Right cardiac atrium (tissue), 5 donors: ENCODE data around the gene CCDC85A. TPM values are rescaled to one million over a fixed set of nuclear protein-coding genes. Genes with fewer than 3 reads are reported as not detected.

Experiments used
- ATAC-seq, 2 donors: fragments of 200-7000 bp; cut with Tn5 transposase; one replicate each; pipeline versions ENCODE4 v1.8.0 to v1.9.1; 2020; ENCODE audit warnings: moderate library complexity in 2 of 2, mild to moderate bottlenecking in 1 of 2
- DNase-seq, 3 donors: peaks; one replicate each; pipeline ENCODE4 v3.0.0-alpha.2; 2020
- H3K27ac ChIP-seq: one replicate; pipeline ENCODE4 v1.5.1; 2013; ENCODE audit warnings: mild to moderate bottlenecking, low read length, control low read depth, moderate library complexity
- H3K27me3 ChIP-seq: one replicate; pipeline ENCODE4 v1.6.1; 2013; ENCODE audit not compliant: control insufficient read depth, insufficient read depth
- H3K4me1 ChIP-seq: one replicate; pipeline ENCODE4 v1.6.1; 2013; ENCODE audit warnings: low read length; ENCODE audit not compliant: control insufficient read depth, insufficient read depth
- H3K4me3 ChIP-seq: one replicate; pipeline ENCODE4 v1.5.1; 2013; ENCODE audit warnings: low read length, control low read depth
- H3K9me3 ChIP-seq: one replicate; pipeline ENCODE4 v1.6.1; 2013; ENCODE audit warnings: low read length; ENCODE audit not compliant: control insufficient read depth
- WGBS: extraction: QIAGEN DNeasy Blood & Tissue Kit; methylation state at CpG from one replicate; pipeline ENCODE4 v1.1.7; 2013; 5-methylcytosine and 5-hydroxymethylcytosine counted together
- intact Hi-C, 4 donors: fragments of 100-400 bp; cut with DNase I; formaldehyde crosslinking; loops; one replicate each; pipeline versions ENCODE4 v1.11.0 to v1.14.0; 2022 to 2023
- polyA plus RNA-seq: library from polyadenylated mRNA; stranded (reverse); fragments of 200-250 nt; gene quantifications from one replicate; pipeline ENCODE4 v1.2.3, GENCODE V29; 2013
- total RNA-seq, 4 donors: library from RNA; stranded (reverse); fragmentation: NEBNext Ultra II Directional; extraction: Animal tissue kit (Norgen Biotek cat#: 25700); gene quantifications; one replicate each; pipeline ENCODE4 v1.2.1, GENCODE V29; 2021
- donor health status: healthy with polysubstance abuse.
- donor health status: DM: no; HTN: yes; CAD: no.
- donor health status: DM: no; HTN: no; CAD: no.
- donor health status: DM: no; HTN: yes; CAD: no; lungs with severe emphysema.
- donor health status: DM: yes; HTN: yes; CAD: no.

The CCDC85A gene
- total and polyA plus RNA-seq, 5 donors, result 1.1 to 3.4 (median 1.9) TPM

DNA sequence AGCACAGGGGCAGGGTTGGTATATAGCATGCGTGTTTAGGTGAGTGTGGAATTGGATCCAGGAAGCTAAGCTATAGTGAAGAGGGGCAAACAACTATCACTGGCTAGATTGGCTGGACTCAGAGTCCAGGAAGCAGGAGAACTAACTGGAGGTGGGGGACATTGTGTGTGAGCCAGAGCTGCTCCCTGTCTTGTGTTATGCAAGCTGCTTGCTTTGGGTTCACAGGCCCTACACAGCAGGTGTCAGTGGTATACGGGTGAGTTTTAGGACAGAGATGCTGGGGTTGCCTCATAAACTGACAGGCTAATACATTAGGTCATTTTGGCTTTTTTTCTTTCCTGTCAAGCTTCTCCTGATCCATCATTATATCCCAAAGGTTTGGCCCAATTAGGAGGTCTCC lies 87.5 kb downstream of the CCDC85A start:
- H3K4me1 ChIP-seq, result no peaks in the 10 kb centered on the region
- no peak overlapping the region for H3K27ac ChIP-seq
- H3K27me3 ChIP-seq, result no peaks in the 10 kb centered on the region
- no peak overlapping the region for H3K4me3 ChIP-seq
- DNase-seq (no peak), ATAC-seq (no peak)
- WGBS, result 83% methylated on average over 2 of the region's 2 CpGs
- intact Hi-C loops, result no loop called here
- no peaks in the 10 kb centered on the region for H3K9me3 ChIP-seq

DNA sequence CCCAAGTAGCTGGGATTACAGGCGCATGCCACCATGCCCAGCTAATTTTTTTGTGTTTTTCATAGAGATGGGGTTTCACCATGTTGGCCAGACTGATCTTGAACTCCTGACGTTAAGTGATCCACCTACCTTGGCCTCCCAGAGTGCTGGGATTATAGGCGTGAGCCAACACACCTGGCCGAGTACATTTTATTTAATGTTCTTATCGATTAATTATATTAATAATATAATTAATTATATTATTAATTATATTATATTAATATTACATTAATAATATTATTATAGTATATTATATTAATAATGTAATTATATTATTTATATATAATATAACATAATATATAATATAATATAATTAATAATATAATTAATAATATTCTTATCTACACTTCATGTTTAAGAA lies 101.4 kb downstream of the CCDC85A start:
- WGBS, result 98% methylated on average over 5 of the region's 5 CpGs
- ATAC-seq, result no peak
- no peaks in the 10 kb centered on the region for H3K27me3 ChIP-seq
- H3K9me3 ChIP-seq, result no peaks in the 10 kb centered on the region
- H3K4me1 ChIP-seq, result no peaks in the 10 kb centered on the region
- intact Hi-C loops, result no loop called here
- no peak for DNase-seq
- no peak overlapping the region for H3K4me3 ChIP-seq
- no peak overlapping the region for H3K27ac ChIP-seq

DNA sequence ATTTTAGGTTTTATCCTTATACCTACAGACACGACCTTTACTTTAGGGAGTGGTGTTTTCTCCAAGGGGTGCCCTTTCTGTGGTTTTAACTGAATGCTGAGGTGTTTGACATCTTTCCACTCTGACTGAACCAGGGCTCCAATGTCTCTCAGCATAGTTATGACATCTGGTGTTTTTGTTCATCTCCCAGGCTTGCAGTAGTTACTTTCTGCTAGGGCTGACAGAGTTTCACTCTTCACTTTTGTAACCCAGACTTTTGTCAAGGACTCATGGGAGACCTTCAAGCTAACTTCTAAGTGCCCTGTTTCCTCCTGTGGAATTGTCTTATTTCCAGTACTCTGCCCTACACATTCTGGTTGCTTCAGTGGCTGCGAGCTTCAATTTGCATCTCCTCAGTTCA lies 103.1 kb downstream of the CCDC85A start:
- no peak for DNase-seq
- no peak for ATAC-seq
- Histone ChIP-seq H3K4me1 (no peaks in the 10 kb centered on the region), H3K9me3 (no peaks in the 10 kb centered on the region), H3K4me3 (no peak overlapping the region), H3K27me3 (no peaks in the 10 kb centered on the region), H3K27ac (no peak overlapping the region)
- intact Hi-C loops, result no loop called here
- 91% methylated on average over 2 of the region's 2 CpGs for WGBS

DNA sequence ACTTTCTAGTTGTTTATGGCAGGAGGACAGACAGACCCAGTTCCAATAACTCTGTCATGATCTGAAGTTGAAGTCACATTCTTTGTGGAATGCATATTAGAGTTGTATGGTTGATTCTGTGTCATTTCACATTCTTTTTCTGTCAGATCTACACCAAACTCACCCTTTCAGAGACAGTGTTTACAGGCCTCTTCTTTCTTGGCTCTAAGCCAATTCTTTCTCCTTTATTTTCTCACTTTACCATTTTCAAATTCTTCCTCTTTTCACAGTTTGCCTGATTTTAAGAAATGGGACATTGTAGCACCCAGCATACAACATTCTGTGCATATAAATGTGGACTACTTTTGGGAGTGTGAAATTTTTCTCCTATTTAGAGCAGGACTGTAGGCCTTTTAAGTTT lies 103.7 kb downstream of the CCDC85A start:
- DNase-seq (no peak), ATAC-seq (no peak)
- no peak overlapping the region for H3K4me3 ChIP-seq
- no peaks in the 10 kb centered on the region for H3K4me1 ChIP-seq
- H3K27ac ChIP-seq, result no peak overlapping the region
- no peaks in the 10 kb centered on the region for H3K9me3 ChIP-seq
- H3K27me3 ChIP-seq, result no peaks in the 10 kb centered on the region
- intact Hi-C loops, result no loop called here

DNA sequence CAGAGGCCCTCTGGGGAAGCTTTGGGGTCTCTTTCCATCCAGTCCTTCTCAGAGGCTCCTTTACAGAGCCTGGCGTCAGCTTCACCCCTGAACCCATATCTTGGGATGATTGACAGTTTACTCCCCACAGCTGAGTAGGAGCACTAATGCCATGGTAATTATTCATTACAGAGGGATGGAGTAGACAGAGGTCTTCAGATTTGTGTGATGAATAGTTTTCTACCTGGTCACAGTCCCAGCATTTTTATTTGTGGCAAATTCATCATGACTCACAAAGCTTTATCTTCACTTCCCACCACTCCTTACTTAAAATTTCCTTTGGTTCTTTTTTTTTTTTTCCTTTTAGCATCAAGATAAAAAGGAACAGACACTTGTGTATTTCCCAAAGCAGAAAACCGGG lies 104.2 kb downstream of the CCDC85A start:
- DNase-seq (no peak), ATAC-seq (no peak)
- intact Hi-C loops, result no loop called here
- no peak overlapping the region for H3K4me3 ChIP-seq
- no peaks in the 10 kb centered on the region for H3K4me1 ChIP-seq
- no peaks in the 10 kb centered on the region for H3K27me3 ChIP-seq
- H3K9me3 ChIP-seq, result no peaks in the 10 kb centered on the region
- no peak overlapping the region for H3K27ac ChIP-seq
- WGBS, result 57% methylated on average over 2 of the region's 2 CpGs

DNA sequence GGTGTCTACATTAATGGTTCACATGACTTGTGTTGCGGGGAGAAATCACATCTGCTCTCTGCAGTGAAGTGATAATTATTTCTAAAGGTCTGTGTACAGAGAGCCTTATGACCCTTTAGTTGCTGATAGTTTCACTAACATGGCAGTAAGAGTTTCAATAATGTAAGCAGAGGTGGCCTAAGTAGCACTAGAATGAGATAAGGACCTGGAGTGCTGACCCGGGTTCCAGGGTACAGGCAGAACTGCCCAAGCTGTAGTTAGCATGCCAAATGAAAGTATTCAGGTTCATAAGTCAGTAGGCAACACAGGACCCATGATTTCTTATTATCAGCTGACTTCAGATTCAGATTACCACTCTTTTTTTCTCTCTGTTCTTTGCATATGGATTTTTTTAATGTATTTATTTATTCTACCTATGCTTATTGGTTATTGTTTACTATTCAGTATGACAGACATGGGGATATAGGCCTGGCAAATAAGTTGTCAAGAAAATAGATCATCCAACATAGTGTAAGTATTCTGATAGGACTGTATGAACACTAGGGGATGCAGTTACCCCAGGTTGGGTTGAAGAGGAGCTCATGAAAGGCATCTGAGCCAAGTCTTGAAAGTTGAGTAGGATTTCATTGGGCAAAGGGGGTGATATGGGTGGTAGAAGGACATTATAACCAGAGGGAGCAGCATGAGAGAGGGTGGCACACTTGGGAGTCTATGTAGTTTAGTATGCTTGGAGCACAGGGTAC lies 105.2 kb downstream of the CCDC85A start:
- Histone ChIP-seq H3K27me3 (no peaks in the 10 kb centered on the region), H3K27ac (no peak overlapping the region), H3K4me3 (no peak overlapping the region), H3K4me1 (no peaks in the 10 kb centered on the region), H3K9me3 (no peaks in the 10 kb centered on the region)
- ATAC-seq, result no peak
- no peak for DNase-seq
- intact Hi-C loops, result no loop called here
- 58% methylated on average over 2 of the region's 2 CpGs for WGBS

DNA sequence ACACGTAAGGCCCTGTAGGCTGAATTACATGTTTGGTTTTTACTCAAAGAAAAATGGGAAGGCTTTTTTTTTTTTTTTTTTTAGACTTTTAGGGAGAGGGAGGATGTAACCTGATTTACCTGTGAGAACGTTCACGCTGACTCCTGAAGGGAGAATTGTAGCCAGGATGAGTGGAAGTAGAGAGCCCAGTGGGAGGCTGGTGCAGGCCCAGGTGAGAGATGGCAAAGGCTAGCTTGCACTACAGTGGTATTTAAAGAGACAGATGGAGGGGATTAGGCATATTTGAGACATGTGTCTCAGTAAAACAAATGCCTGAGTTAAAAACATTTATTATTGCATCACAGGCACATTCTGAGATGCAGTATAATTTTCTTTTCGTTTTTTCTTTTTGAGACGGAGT lies 107.9 kb downstream of the CCDC85A start:
- H3K27ac ChIP-seq, result no peak overlapping the region
- 94% methylated on average over 5 of the region's 5 CpGs for WGBS
- no peak for DNase-seq
- intact Hi-C loops, result no loop called here
- H3K4me3 ChIP-seq, result no peak overlapping the region
- no peak for ATAC-seq
- no peaks in the 10 kb centered on the region for H3K27me3 ChIP-seq
- H3K9me3 ChIP-seq, result no peaks in the 10 kb centered on the region
- H3K4me1 ChIP-seq, result no peaks in the 10 kb centered on the region

DNA sequence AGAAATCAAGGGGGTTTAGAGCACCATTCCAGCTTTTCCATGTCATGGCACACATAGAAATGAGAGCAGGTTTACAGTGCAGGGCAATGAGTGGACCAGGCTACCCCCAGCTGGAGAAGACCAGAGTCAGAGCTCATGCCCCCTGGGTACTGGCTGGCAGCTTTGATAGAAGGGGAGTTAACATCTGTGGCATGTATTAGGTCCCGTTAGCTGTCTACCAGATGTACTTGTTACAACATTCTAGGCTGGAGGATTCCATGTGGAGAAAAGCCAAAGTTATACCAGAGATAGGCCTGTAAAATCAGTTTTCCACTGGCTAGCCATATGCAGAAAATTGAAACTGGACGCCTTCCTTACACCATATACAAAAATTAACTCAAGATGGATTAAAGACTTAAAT lies 109.2 kb downstream of the CCDC85A start:
- DNase-seq, result no peak

DNA sequence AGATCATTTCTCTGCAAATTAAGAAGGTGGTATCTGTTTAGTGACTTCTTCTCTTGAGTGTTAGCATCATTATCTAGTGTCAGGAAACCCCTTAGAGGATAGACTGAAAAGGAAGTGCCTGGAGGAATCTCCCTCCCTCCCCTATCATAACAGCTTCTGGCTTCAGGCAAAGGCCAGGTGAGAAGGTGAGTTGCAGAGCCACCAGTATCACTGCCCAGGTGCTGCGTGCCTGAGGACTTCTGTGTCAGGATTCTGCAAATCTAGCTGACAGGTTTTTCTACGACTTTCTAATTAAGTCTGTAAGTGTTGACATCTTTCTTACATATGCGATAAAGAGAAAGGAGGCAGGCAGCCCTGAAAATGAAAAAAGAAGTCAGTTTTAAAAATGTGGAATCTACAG lies 111.9 kb downstream of the CCDC85A start:
- Histone ChIP-seq H3K27ac (no peak overlapping the region), H3K9me3 (no peaks in the 10 kb centered on the region), H3K4me3 (no peak overlapping the region), H3K27me3 (no peaks in the 10 kb centered on the region), H3K4me1 (no peaks in the 10 kb centered on the region)
- 66% methylated on average over 3 of the region's 3 CpGs for WGBS
- no peak for ATAC-seq
- no peak for DNase-seq
- intact Hi-C loops, result no loop called here

More for the DNA sequence above, 109.2 kb downstream of the CCDC85A start:
- Histone ChIP-seq H3K4me3 (no peak overlapping the region), H3K27me3 (no peaks in the 10 kb centered on the region), H3K27ac (no peak overlapping the region), H3K9me3 (no peaks in the 10 kb centered on the region), H3K4me1 (no peaks in the 10 kb centered on the region)
- ATAC-seq, result no peak
- 88% methylated on average over 2 of the region's 2 CpGs for WGBS
- intact Hi-C loops, result no loop called here

DNA sequence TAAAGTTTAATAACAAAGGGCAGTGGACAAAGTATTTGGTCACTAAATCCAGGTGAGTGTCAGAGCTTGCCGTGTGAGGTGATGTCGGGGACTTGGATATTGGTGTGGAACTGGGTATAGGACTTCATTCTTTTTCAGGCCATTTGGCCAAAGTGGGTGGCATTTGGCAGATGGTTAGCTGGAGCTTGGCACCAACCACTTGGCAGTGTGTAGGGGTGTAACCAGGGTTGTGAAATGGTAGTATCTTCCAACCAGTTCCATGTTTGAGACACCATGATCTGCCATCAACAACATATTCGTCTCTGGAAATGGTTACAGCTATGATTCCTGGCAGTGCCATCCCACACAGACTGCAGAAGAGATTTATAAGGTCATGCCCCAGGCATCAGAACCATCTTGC lies 113.9 kb downstream of the CCDC85A start:
- intact Hi-C loops, result no loop called here
- DNase-seq, result no peak
- H3K4me3 ChIP-seq, result no peak overlapping the region

DNA sequence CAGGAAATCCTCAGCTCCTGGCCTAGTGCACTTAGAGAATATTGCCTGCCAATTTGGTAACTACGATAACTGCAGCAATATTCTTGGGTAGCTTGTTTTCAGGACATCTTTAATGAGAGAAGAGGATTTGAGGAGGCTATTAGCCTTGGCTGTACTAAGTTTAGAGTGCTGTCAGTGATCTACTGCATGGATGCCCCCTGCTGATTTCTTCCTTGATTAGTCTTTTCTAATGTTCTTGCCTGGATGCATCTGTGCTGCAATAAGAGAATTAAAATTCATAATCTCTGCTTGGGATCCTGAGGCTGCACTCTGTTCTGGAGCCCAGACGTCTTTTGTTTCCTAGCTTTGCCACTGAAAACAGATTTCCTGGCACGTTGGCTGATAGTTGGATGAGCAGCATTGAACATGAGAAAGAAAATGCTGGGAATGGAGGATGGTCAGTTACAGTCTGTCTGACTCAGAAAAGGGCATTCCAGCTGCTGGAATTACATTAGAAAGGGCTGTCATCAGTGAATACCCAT lies 115.4 kb downstream of the CCDC85A start:
- ATAC-seq (no peak), DNase-seq (no peak)
- Histone ChIP-seq H3K27ac (no peak overlapping the region), H3K9me3 (no peaks in the 10 kb centered on the region), H3K4me1 (no peaks in the 10 kb centered on the region), H3K4me3 (no peak overlapping the region), H3K27me3 (no peaks in the 10 kb centered on the region)
- intact Hi-C loops, result no loop called here
- 48% methylated on average over 3 of the region's 3 CpGs for WGBS

More for the DNA sequence above, 113.9 kb downstream of the CCDC85A start:
- WGBS, result 91% methylated on average over 3 of the region's 3 CpGs
- Histone ChIP-seq H3K4me1 (no peaks in the 10 kb centered on the region), H3K27ac (no peak overlapping the region), H3K27me3 (no peaks in the 10 kb centered on the region), H3K9me3 (no peaks in the 10 kb centered on the region)
- ATAC-seq, result no peak
